ENCODE results near the gene CARNS1. TPM values are rescaled to one million over a fixed set of nuclear protein-coding genes. Genes with fewer than 3 reads are reported as not detected.
A peak's percentile ranks its signal among the peaks of the same experiment; 100 is the strongest.

Gene CARNS1
- total and polyA plus RNA-seq, 10 of the 15 experiments (the other 5 are each of a cell fraction or from before 2014, with no cell fraction given) = 0.02 to 0.14 (median 0.10) TPM; not detected in 3

- TF ChIP-seq MLLT1 (IDR thresholded peaks at IDR 0.05) (0 out of 2 replicates have a peak, but pooled peaks have one; percentile 48), TBL1XR1 (IDR thresholded peaks at IDR 0.05; ENCODE audit: low read depth, low read length) (no peak), HDAC6 (IDR thresholded peaks at IDR 0.05; ENCODE audit: unreplicated experiment) (no peak), ZNF207 (IDR thresholded peaks at IDR 0.05; ENCODE audit: borderline replicate concordance) (peak; percentile 96; the same call in 1 of the 2 replicates), PAX8 (IDR thresholded peaks at IDR 0.05) (no peak), EGR1 (IDR thresholded peaks at IDR 0.05; ENCODE audit: borderline replicate concordance in 1 of 2, low read depth in 2 of 2, low read length in 2 of 2) (peak in 1 of 2 experiments; percentile 51; a peak in 1 of 3 replicates), SKIL (IDR thresholded peaks at IDR 0.05; ENCODE audit: low read depth, poor library complexity, severe bottlenecking) (no peak), NKRF (conservative IDR thresholded peaks at IDR 0.05) (peak; percentile 84), ATF7 (IDR thresholded peaks at IDR 0.05; ENCODE audit: low read depth) (peak; percentile 55; the same call in 1 of the 2 replicates), ELK1 (IDR thresholded peaks at IDR 0.05; ENCODE audit: low read depth, low read length) (peak; percentile 91), PML (IDR thresholded peaks at IDR 0.05; ENCODE audit: low read length) (no peak), NFXL1 (IDR thresholded peaks at IDR 0.05; ENCODE audit: borderline replicate concordance) (no peak), YBX1 (IDR thresholded peaks at IDR 0.05) (no peak), CHD2 (IDR thresholded peaks at IDR 0.05; ENCODE audit: borderline replicate concordance, low read depth, low read length) (peak; percentile 90), EED (IDR thresholded peaks at IDR 0.05; ENCODE audit: low read depth) (no peak), POLR2AphosphoS5 (IDR thresholded peaks at IDR 0.05; ENCODE audit: low read length) (peak; percentile 76; the same call in 1 of the 2 replicates), NFYB (IDR thresholded peaks at IDR 0.05; ENCODE audit: insufficient read depth, low read depth, low read length) (no peak), NFIC (IDR thresholded peaks at IDR 0.05; ENCODE audit: low read depth, low read length) (no peak), JUND (IDR thresholded peaks at IDR 0.05; ENCODE audit: low read depth, low read length) (no peak), CREM (IDR thresholded peaks at IDR 0.05; ENCODE audit: low read depth) (peak; percentile 100), NR2C1 (IDR thresholded peaks at IDR 0.05) (peak; percentile 70), MEF2A (IDR thresholded peaks at IDR 0.05; ENCODE audit: insufficient read depth, low read depth, low read length) (0 out of 2 replicates have a peak, but pooled peaks have one; percentile 49), NBN (IDR thresholded peaks at IDR 0.05) (peak; percentile 99), TCF3 (IDR thresholded peaks at IDR 0.05; ENCODE audit: borderline replicate concordance, insufficient read depth, low read depth, low read length) (peak; percentile 70; the same call in 1 of the 2 replicates)
Measured at GRCh38 chr11:67428052-67429001, 12.8 kb downstream of the CARNS1 start, which contains the start of gene RPS6KB2 (continued).
